Measurements from ENCODE around the gene KCTD17. TPM values are rescaled to one million over a fixed set of nuclear protein-coding genes. Genes with fewer than 3 reads are reported as not detected.
"Not testable (repeated sequence)": the region's sequence is repeated elsewhere in the genome, so short reads cannot be mapped to it uniquely, and the experiment has no call there.

The KCTD17 gene
- polyA plus RNA-seq, 4 donors = 24.1 to 36.0 (median 32.1) TPM

GRCh38 chr22:37057796-37058510 lies 6.4 kb downstream of the KCTD17 start:
- no peak for DNase-seq (ENCODE audit: low read depth in 4 of 4, low spot score in 2 of 4)

- no peak for DNase-seq (ENCODE audit: low read depth in 4 of 4, low spot score in 2 of 4)
Observed at GRCh38 chr22:37058917-37059701, 7.6 kb downstream of the KCTD17 start.

- DNase-seq (ENCODE audit: low read depth in 4 of 4, low spot score in 2 of 4) = no peak
Observed at GRCh38 chr22:37059876-37060449, 8.4 kb downstream of the KCTD17 start.

GRCh38 chr22:37060801-37061610 lies 9.5 kb downstream of the KCTD17 start:
- DNase-seq (ENCODE audit: low read depth in 4 of 4, low spot score in 2 of 4) = no peak

GRCh38 chr22:37061611-37062375 lies 10.3 kb downstream of the KCTD17 start:
- no peak for DNase-seq (ENCODE audit: low read depth in 4 of 4, low spot score in 2 of 4)

- DNase-seq (ENCODE audit: low read depth in 4 of 4, low spot score in 2 of 4) = no peak
Observed at GRCh38 chr22:37062376-37062675, 10.8 kb downstream of the KCTD17 start.

- DNase-seq (ENCODE audit: low read depth in 4 of 4, low spot score in 2 of 4) = no peak
Observed at GRCh38 chr22:37062702-37063381, 11.3 kb downstream of the KCTD17 start.

- no peak for DNase-seq (ENCODE audit: low read depth in 4 of 4, low spot score in 2 of 4)
Observed at GRCh38 chr22:37063431-37064420, 12.2 kb downstream of the KCTD17 start.

GRCh38 chr22:37064553-37064952 lies 13.0 kb downstream of the KCTD17 start:
- DNase-seq (ENCODE audit: low read depth in 4 of 4, low spot score in 2 of 4) = no peak

- DNase-seq (ENCODE audit: low read depth in 4 of 4, low spot score in 2 of 4) = no peak
Observed at GRCh38 chr22:37065180-37065579, 13.6 kb downstream of the KCTD17 start.

GRCh38 chr22:37065961-37066360 lies 14.4 kb downstream of the KCTD17 start:
- no peak for DNase-seq (ENCODE audit: low read depth in 4 of 4, low spot score in 2 of 4)

GRCh38 chr22:37067428-37067827 lies 15.9 kb downstream of the KCTD17 start:
- DNase-seq (ENCODE audit: low read depth in 4 of 4, low spot score in 2 of 4) = no peak

- no peak for DNase-seq (ENCODE audit: low read depth in 4 of 4, low spot score in 2 of 4)
Observed at GRCh38 chr22:37068859-37069258, 17.3 kb downstream of the KCTD17 start.

GRCh38 chr22:37069319-37069718 lies 17.8 kb downstream of the KCTD17 start:
- DNase-seq (ENCODE audit: low read depth in 4 of 4, low spot score in 2 of 4) = no peak

- DNase-seq (ENCODE audit: low read depth in 4 of 4, low spot score in 2 of 4) = no peak
Observed at GRCh38 chr22:37069719-37070118, 18.2 kb downstream of the KCTD17 start.

- no peak for DNase-seq (ENCODE audit: low read depth in 4 of 4, low spot score in 2 of 4)
Observed at GRCh38 chr22:37070334-37070733, 18.8 kb downstream of the KCTD17 start.

GRCh38 chr22:37070744-37071143 lies 19.2 kb downstream of the KCTD17 start:
- no peak for DNase-seq (ENCODE audit: low read depth in 4 of 4, low spot score in 2 of 4)

GRCh38 chr22:37071850-37072592 lies 20.5 kb downstream of the KCTD17 start:
- not testable (repeated sequence) for DNase-seq (ENCODE audit: low read depth in 4 of 4, low spot score in 2 of 4)
